HG02884 (cell line): Measurements from ENCODE around the gene BEST2.
"Not testable (repeated sequence)": the region's sequence is repeated elsewhere in the genome, so short reads cannot be mapped to it uniquely, and the experiment has no call there.

Experiments used
- ATAC-seq: cut with Tn5 transposase; IDR thresholded peaks from one replicate; pipeline ENCODE4 v1.9.1; 2021; ENCODE audit warnings: mild to moderate bottlenecking, moderate library complexity; ENCODE audit not compliant: unreplicated experiment

The BEST2 gene

GRCh38 chr19:12751635-12752034, at the start of gene BEST2:
BEST2 (plus strand) TSS chr19:12751791; CDS start chr19:12752593, 802 bp downstream.
- ATAC-seq: no peak

GRCh38 chr19:12703046-12703445, 48.5 kb upstream of the BEST2 start:
- ATAC-seq: no peak

DNA sequence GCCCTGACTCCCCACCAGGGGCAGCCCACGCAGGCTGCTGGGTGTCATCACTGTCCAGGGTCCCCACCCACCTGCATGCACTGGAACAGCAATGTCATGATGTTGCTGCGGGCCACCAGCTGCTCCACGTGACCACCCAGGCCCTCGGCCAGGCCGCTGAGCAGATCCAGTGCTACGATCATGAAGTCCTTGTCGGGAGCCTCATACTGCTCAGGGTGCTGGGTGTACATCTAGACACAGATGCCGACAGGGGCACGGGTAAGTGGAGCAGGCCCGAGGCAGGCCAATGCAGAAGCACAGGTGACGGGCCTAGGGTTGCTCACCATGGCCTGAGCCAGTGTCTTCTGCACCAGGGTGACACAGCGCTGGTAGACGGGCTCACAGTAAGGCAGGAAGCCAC, 46.4 kb upstream of the BEST2 start:
- ATAC-seq: no peak

- no peak for ATAC-seq
Observed at GRCh38 chr19:12705654-12706331, 45.8 kb upstream of the BEST2 start.

- no peak for ATAC-seq
Observed at GRCh38 chr19:12706332-12706718, 45.3 kb upstream of the BEST2 start.

DNA sequence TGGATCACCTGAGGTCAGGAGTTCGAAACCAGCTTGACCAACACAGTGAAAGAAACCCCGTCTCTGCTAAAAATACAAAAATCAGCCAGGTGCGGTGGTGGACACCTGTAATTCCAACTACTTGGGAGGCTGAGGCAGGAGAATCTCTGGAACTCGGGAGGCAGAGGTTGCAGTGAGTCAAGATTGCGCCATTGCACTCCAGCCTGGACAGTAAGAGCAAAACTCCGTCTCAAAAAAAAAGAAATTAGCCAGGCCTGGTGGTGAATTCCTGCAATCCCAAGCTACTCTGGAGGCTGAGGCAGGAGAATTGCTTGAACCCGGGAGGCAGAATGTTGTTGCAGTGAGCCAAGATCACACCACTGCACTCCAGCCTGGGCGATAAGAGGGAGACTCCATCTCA, 43.0 kb upstream of the BEST2 start:
- ATAC-seq: no peak

DNA sequence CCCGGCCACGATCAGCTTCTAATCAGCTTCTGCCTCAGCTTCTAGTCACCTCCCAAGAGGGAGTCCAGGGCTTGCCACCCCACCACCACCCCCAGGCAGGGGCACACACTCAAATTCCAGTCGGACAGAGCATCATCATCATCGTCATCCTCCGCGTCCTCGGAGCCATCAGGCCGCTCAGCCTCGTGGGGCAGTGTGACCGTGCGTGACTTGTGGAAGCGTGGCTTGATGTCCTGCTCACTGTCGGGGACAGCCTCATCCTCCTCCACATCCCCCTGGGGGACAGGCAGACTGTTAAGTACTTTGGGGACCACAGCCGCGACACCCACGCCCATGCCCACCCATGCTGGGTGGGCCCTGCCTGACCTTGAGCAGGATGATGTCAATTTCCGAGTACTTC, 40.4 kb upstream of the BEST2 start:
- ATAC-seq: no peak

GRCh38 chr19:12712077-12712476, 39.5 kb upstream of the BEST2 start:
- not testable (repeated sequence) for ATAC-seq

DNA sequence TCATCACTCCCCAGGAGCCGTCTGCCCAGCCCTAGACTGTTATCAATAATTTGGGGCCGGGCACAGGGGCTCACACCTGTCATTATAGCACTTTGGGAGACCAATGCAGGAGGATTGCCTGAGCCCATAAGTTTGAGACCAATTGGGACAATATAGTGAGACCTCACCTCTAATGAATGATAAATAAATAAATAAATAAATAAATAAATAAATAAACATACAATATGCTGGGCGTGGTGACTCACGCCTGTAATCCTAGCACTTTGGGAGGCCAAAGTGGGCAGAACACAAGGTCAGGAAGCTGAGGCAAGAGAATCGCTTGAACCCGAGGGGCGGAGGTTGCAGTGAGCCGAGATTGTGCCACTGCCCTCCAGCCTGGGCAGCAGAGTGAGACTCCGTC, 38.3 kb upstream of the BEST2 start:
- ATAC-seq: not testable (repeated sequence)

DNA sequence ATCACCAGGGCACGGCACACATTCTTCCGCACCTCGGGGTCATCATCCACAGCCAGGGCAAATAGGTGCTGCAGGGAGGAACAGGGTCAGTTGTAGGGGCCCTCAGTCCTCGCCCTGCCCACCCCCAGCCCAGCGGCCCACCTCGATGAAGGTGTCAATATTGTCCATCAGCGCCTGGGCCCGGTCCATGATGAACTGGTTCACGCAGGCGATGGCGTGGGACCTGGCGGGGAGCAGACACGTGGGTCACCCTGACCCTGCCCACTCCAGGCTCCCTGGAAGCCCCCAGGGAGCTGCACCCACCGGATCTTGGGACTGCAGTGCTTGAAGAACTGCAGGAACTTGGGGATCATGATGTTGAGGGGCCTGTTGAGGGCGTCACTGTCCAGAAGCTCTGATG, 36.5 kb upstream of the BEST2 start:
- ATAC-seq: no peak

- no peak for ATAC-seq
Observed at GRCh38 chr19:12715929-12716328, 35.7 kb upstream of the BEST2 start.

GRCh38 chr19:12720296-12720695, 31.3 kb upstream of the BEST2 start:
- ATAC-seq: no peak

GRCh38 chr19:12720851-12721655, 30.5 kb upstream of the BEST2 start:
- ATAC-seq: no peak

DNA sequence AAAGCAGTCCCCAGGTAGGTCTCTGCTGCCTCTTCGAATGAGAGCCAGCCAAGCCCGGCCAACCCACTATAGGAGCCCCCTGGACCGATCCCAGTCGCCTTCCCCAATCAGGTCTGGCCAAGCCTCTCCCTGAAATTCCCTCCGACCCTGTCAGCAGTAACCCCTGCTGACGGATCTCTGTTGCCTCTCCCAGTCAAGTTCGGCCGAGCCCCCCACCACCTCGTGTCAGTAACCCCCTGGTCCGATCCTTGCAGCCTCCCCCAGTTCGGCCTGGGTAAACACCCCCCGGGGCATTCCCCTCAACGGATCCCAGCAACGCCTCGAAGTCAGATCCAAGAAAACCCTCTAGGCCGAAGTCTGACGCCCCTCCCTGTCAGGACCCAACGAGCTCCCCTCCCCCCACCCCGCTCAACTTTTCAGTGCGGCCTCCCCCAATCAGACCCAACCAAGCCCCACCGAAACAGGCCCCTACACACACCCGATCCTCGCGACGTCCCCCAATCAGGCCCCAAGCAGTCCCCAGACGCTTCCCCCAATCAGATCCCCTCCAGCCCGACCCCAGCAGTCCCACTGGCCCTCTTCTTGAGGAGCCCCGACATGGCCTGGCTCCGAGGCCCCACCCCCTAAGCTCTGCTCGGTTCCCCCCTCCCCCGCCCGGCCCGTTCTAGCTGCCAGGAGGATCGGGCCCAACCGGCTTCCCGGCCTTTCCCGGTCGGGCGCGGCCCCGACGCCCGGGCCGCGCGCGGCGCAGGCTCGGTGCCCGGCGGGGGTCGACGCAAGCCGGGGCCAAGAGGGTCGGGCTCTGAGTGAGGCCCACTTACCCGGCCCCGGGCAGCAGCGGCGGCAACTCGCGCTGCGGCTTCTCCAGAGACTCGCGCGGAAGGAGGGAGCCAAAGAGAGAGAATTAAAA, 29.7 kb upstream of the BEST2 start:
- ATAC-seq: peak; percentile 19

DNA sequence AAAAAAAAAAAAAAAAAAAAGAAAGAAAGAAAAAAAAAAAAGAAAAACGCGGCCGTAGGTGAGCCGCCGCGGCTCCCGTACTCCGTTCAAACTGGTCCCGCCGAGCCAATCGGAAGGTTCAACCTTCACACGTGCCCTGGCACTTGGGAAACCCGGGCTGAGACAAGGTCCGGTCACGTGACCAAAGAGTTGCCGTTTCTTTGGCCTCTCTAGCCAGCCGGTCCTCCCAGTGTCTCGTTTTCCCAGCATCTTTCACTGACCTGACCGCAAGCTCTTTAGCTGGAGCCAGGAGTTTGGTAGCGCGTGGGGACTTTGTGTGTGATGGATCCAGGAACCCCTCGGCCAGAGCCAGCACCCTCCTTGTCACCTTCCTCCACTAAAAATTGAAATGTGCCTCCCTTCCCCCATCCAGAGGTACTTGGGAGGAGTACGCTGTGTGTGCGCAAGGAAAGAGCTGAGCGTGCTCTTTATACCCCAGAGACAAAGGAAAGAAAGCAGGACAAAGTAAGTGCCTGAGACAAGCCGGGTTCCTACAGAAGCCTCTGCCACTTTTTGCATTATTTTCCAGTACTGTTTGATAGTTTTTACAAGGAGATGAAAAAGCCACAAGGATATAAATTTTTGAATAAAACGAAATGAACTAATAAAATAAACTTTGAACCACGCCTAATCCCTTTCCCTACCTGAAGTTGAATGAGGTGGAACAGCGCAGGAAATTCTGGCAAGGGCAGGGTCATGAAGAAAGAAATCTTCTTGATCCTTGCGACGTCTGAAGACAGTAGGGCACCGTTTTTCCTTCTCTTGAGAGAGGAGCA, 28.8 kb upstream of the BEST2 start:
- peak; percentile 72 for ATAC-seq

DNA sequence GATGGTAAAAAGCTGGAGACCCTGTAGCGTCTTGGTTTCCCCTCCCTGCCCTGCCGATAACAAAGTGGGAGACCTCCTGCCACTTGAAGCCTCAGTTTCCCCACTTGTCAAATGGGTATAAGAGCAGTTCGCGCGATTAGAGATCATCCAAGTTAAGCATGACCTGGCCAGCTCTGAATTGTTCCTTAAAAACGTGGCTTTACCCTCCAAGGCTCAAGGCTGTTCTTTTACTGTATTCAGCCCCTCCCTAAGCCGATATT, 28.3 kb upstream of the BEST2 start:
- no peak for ATAC-seq

DNA sequence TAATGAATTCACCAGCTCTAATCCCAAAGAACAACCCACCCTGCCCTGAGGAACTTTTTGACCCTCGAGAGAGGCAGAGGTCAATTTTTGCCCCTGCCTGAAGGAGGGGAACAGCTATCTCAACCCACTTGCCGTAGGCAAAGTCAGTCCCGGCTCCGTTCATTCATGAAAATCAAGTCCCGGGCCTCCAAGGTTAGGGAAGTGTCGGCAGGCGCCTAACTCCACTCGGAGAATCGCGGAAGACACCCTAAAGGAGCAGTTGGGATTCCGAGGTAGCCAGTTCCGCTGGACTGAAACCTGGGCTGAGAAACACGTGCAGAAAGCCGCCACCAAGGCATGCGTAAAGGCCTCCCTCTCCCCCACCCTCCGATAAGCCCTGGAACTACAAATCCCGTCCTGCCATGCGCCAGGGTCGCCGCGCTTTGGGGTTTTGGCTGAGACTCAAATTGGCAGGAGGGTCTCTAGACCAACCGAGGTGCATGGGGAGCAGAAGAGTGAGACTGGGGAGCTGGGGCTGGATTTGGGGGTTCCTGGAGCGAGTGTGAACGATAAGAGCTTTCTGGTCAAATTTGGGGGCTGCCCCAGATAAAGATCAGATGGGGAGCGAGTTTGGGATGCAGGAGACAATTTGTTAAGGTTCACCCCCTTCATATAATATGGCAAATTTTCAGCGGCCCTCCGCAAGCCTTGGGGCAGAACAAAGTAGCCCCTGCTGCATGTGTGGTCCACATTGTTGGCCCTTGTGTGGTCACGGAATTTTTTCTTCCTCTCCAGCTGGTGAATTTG, 27.8 kb upstream of the BEST2 start, which contains the start of gene TNPO2:
TNPO2 (minus strand) TSS at position 292 of the 786 bp plus-strand sequence. CDS start 2,955 bp downstream, outside the sequence.
- ATAC-seq: no peak

- ATAC-seq: not testable (repeated sequence)
Observed at GRCh38 chr19:12725612-12726011, 26.0 kb upstream of the BEST2 start.

- no peak for ATAC-seq
Observed at GRCh38 chr19:12726988-12727316, 24.6 kb upstream of the BEST2 start.
